Measurements from ENCODE around the gene CYB5R3.

The CYB5R3 gene

DNA sequence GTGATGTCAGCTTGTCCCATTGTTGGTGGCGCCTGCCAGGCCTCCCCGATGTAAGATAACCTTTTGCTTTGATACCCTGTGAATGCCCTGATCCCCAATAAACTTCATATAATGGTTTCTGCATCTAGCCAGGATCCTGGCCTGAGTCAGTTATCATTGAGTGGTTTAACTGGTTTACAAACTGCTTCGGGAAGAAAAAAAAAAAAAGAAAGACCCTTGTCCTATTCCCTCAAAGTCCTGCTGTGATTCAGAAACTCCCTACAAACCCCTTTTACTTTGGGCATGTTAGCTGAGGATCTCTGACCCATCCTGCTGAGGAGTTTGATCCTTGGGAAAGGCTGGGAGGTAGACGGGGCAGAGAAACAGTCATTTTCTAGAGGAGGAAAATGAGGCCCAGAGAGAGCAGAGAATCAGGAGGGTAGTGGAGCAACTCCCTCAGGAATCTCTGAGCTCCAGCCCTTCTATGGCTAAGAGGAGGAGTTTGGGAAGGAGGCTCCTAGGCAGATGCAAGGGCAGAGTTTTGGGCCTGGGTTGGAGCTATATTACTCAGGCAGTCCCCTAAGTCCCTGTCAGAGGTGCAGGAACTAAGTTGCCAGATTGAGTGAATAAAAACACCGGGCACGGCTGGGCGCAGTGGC is 5.4 kb upstream of the CYB5R3 start:
- H3K27me3 ChIP-seq (ENCODE audit: insufficient read depth, low read length): no peaks in the 10 kb centered on the region
- H3K4me3 ChIP-seq (ENCODE audit: low read depth, low read length): no peak overlapping the region
- H3K36me3 ChIP-seq (ENCODE audit: insufficient read depth, low read length): no peaks in the 10 kb centered on the region
- H3K79me2 ChIP-seq (ENCODE audit: control insufficient read depth, insufficient read depth, low read length, unreplicated experiment): no peaks in the 10 kb centered on the region
- H3K27ac ChIP-seq (ENCODE audit: low read depth, low read length): no peak overlapping the region
- no peak overlapping the region for H2AFZ ChIP-seq (ENCODE audit: low read length, unreplicated experiment)
- H3K4me1 ChIP-seq (ENCODE audit: control insufficient read depth, insufficient read depth, low read length, unreplicated experiment): no peaks in the 10 kb centered on the region

DNA sequence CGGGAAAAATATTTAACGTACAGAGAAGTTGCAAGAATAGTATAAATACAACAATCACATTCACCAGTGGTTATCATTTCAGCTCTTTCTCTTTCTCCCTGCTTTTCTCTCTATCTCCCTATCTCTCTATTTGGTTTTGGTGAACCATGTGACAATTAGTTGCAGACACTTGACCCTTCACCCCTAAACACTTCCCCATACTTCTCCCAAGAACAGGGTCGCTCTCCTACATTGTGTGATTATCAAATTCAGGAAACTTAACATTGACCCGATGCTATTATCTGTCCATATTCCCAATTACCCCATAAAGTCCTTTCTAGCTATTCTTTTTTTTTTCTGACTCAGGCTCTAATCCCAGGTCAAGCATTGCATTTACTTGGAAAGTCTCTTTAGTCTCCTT is 4.8 kb upstream of the CYB5R3 start:
- Histone ChIP-seq H2AFZ (ENCODE audit: low read length, unreplicated experiment) (no peak overlapping the region), H3K4me3 (ENCODE audit: low read depth, low read length) (no peak overlapping the region), H3K36me3 (ENCODE audit: insufficient read depth, low read length) (no peaks in the 10 kb centered on the region), H3K4me1 (ENCODE audit: control insufficient read depth, insufficient read depth, low read length, unreplicated experiment) (no peaks in the 10 kb centered on the region), H3K27ac (ENCODE audit: low read depth, low read length) (no peak overlapping the region), H3K79me2 (ENCODE audit: control insufficient read depth, insufficient read depth, low read length, unreplicated experiment) (no peaks in the 10 kb centered on the region), H3K27me3 (ENCODE audit: insufficient read depth, low read length) (no peaks in the 10 kb centered on the region)

DNA sequence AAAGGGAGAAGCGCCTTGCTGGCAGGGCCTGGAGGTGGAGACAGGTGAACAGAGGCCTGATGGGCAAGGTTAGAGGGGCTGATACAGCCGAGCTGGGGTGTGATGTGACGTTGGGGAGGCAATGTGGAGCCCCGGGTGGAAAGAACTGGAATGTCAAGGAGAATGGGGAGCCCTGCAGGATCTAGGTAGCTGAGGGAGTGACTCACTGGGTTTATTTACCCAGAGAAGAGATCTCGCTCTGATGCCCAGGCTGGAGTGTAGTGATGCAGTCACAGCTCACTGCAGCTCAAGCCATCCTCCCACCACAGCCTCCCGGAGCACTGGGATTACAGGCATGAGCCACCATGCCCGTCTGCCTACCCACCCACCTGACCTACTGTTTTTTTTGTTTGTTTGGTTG is 1.9 kb upstream of the CYB5R3 start:
- H3K27me3 ChIP-seq (ENCODE audit: insufficient read depth, low read length): no peaks in the 10 kb centered on the region
- H3K4me1 ChIP-seq (ENCODE audit: control insufficient read depth, insufficient read depth, low read length, unreplicated experiment): peaks cover 17% of the 10 kb centered on the region
- no peak overlapping the region for H2AFZ ChIP-seq (ENCODE audit: low read length, unreplicated experiment)
- no peak overlapping the region for H3K27ac ChIP-seq (ENCODE audit: low read depth, low read length)
- H3K36me3 ChIP-seq (ENCODE audit: insufficient read depth, low read length): no peaks in the 10 kb centered on the region
- no peak overlapping the region for H3K4me3 ChIP-seq (ENCODE audit: low read depth, low read length)
- H3K79me2 ChIP-seq (ENCODE audit: control insufficient read depth, insufficient read depth, low read length, unreplicated experiment): peaks cover 26% of the 10 kb centered on the region

DNA sequence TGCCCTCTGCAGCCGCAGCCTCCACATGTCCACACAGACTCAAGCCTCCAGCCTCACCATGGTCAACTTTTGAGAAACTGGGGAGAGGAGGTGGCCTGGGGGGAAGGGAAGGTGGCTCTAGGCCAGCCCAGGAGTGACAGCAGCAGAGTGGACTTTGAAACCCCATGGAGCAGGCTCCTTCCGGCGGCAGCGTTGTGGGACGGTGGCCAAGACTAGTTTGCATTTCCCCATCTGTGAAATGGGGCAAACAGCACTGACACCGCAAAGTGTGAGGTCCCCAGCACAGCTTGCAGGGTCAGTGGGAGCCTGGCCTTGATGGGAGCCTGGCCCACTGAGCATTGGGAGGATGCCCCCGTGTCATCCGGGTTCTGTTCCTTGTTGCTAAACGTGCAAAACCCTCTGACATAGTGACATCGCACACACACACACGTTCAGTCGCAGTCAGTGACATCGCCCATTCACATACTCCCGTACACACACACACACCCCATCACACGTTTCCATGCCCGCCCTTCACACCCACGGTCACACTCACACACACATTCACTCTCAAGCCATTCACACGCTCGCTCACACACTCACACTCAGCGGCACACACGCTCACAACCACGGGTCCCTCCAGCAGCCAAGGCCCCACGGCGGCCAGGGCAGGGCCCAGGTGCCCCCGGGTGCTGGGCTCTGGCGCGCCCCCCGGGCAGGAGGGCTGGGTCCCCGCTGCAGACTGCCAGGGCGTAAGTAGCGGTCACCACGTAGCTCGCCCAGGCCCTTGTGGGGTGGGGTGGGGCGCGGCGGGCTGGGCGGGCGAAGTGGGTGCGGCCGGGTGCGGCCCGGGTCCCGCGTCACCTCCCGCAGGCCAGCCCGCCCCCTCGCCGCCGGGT is 585 bp downstream of the CYB5R3 start:
- Histone ChIP-seq H3K36me3 (ENCODE audit: insufficient read depth, low read length) (no peaks in the 10 kb centered on the region), H3K27ac (ENCODE audit: low read depth, low read length) (peak overlapping the region; percentile 64; the same call in 1 of the 2 replicates), H3K79me2 (ENCODE audit: control insufficient read depth, insufficient read depth, low read length, unreplicated experiment) (peaks cover 51% of the 10 kb centered on the region), H3K27me3 (ENCODE audit: insufficient read depth, low read length) (no peaks in the 10 kb centered on the region), H3K4me1 (ENCODE audit: control insufficient read depth, insufficient read depth, low read length, unreplicated experiment) (peaks cover 43% of the 10 kb centered on the region), H3K4me3 (ENCODE audit: low read depth, low read length) (peak overlapping the region; percentile 96), H2AFZ (ENCODE audit: low read length, unreplicated experiment) (no peak overlapping the region)

DNA sequence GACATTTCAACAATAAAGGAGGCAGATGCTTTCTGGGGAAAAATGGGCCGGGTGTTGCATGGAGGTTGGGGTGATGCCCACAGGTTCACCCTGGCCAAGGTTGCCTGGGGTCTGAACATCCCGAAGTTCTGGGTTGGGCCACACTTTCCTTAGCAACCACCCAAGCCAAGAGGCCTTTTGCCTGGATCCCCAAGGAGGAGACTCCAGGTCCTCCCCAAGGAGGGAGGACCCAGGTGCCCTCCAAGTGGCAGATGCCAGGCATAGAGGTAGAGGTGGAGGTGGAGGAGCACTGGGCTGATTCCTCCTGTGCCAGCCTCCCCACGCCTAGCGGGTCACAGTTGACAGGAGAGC is 1.2 kb downstream of the CYB5R3 start:
- H3K27ac ChIP-seq (ENCODE audit: low read depth, low read length): peak overlapping the region; percentile 64; the same call in 1 of the 2 replicates
- no peaks in the 10 kb centered on the region for H3K27me3 ChIP-seq (ENCODE audit: insufficient read depth, low read length)
- no peaks in the 10 kb centered on the region for H3K36me3 ChIP-seq (ENCODE audit: insufficient read depth, low read length)
- H3K4me3 ChIP-seq (ENCODE audit: low read depth, low read length): peak overlapping the region; percentile 96
- H3K4me1 ChIP-seq (ENCODE audit: control insufficient read depth, insufficient read depth, low read length, unreplicated experiment): peaks cover 45% of the 10 kb centered on the region
- H2AFZ ChIP-seq (ENCODE audit: low read length, unreplicated experiment): no peak overlapping the region
- peaks cover 56% of the 10 kb centered on the region for H3K79me2 ChIP-seq (ENCODE audit: control insufficient read depth, insufficient read depth, low read length, unreplicated experiment)

DNA sequence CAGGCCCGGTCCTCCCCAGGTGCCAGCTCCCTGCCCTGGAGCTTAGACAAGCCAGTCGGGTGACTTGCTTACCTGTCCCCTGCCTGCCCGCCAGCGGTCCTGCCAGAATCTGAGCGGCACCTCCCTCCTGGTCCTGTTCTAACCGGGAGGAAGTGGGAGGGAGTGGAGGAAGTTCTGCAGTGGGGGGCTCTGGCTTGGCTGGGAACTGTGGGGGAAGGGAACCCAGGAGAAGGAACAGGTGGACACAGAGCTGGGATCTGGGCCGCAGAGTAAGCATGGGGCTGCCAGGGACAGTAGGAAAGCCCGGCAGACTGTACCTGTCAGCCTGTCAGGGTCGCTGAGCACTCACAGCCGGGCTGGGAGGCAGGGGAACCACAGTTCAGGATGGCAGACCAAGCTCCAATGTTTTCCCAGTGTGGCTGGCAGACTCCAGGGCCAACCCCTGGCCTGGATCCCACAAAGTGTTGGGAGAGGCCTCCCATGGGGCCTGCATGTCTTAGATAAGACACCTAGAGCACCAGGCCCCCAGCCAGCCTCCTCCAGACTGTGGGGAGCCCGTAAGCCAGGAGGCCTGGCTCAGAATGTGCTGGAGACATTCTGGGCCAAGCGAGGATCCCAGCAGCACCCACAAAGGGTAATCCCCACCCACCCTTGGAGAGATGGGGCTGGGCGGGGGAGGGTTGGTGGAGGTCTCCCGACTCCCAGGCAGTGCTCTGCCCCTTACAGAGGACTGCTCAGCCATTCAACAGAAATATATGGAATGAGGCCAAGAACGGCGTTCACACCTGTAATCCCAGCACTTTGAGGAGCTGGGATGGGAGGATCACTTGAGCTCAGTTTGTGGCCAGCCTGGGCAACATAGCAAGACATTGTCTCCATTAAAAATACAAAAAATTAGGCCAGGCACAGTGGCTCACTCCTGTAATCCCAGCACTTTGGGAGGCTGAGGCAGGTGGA is 2.3 kb downstream of the CYB5R3 start:
- Histone ChIP-seq H3K4me1 (ENCODE audit: control insufficient read depth, insufficient read depth, low read length, unreplicated experiment) (peaks cover 49% of the 10 kb centered on the region), H3K79me2 (ENCODE audit: control insufficient read depth, insufficient read depth, low read length, unreplicated experiment) (peaks cover 62% of the 10 kb centered on the region), H3K36me3 (ENCODE audit: insufficient read depth, low read length) (no peaks in the 10 kb centered on the region), H3K27me3 (ENCODE audit: insufficient read depth, low read length) (no peaks in the 10 kb centered on the region), H3K27ac (ENCODE audit: low read depth, low read length) (no peak overlapping the region; the same call in 1 of the 2 replicates), H3K4me3 (ENCODE audit: low read depth, low read length) (peak overlapping the region; percentile 40; the same call in 1 of the 2 replicates), H2AFZ (ENCODE audit: low read length, unreplicated experiment) (no peak overlapping the region)

DNA sequence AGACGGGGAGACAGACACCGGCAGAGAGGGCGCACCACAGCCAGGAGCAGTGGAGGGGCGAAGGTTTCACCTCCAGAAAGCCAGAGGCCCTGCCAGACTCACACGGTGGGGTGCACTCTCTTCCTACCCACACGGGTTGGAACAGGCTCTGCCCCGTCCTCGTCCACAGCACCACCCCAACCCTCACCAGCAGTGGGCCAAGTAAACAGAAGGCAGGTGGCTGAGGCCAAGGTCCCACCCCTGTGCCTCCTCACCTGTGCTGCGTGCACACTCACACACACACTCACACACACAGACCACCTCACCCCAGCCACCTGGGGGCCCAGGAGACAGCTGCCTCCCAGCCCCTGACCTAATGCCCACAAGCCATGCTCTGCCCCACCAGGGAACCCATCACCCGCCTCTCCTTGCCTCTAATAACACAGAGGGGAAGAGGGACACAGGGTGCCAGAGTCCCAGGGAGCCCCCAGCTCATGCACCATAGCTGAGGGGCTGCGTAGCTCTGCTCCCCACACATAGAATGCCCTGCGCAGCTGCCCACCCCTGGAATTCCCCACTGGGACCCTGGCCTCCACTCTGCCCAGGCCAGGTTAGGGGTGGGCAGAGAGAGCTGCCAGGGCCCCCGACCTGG is 3.1 kb downstream of the CYB5R3 start:
- H3K79me2 ChIP-seq (ENCODE audit: control insufficient read depth, insufficient read depth, low read length, unreplicated experiment): peaks cover 66% of the 10 kb centered on the region
- no peaks in the 10 kb centered on the region for H3K36me3 ChIP-seq (ENCODE audit: insufficient read depth, low read length)
- no peak overlapping the region for H2AFZ ChIP-seq (ENCODE audit: low read length, unreplicated experiment)
- peak overlapping the region; percentile 83; the same call in 1 of the 2 replicates for H3K27ac ChIP-seq (ENCODE audit: low read depth, low read length)
- H3K4me3 ChIP-seq (ENCODE audit: low read depth, low read length): no peak overlapping the region
- H3K4me1 ChIP-seq (ENCODE audit: control insufficient read depth, insufficient read depth, low read length, unreplicated experiment): peaks cover 49% of the 10 kb centered on the region
- H3K27me3 ChIP-seq (ENCODE audit: insufficient read depth, low read length): no peaks in the 10 kb centered on the region

DNA sequence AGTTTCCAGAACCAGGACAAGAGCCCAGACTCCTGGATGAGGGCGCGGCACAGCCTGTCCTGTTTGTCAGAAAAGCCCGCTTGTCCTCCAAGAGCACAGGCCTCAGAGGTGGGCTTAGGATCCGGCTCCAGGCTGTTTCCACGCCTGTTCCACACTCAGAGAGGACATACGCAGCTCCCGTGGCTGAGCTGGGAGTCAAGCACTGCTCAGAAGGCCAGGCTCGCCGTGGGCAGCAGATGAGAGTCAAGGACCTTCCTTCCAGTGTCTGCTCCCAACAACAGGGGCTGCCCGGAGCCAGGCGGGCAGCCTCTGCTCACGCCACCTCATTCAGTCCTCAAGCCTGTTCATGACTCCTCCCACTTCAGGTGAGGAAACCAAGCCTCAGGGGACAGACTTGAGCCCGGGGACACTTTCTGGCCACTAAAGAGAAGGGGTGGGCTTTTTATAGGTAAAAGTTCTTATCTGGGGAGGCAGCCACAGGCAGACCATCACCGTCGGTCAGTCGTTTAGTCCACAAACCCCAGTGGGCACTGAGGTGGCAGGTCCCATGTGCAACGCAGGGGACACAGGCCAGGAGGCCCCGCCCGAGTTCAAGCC is 3.8 kb downstream of the CYB5R3 start:
- Histone ChIP-seq H3K79me2 (ENCODE audit: control insufficient read depth, insufficient read depth, low read length, unreplicated experiment) (peaks cover 70% of the 10 kb centered on the region), H3K4me1 (ENCODE audit: control insufficient read depth, insufficient read depth, low read length, unreplicated experiment) (peaks cover 49% of the 10 kb centered on the region), H3K27ac (ENCODE audit: low read depth, low read length) (peak overlapping the region; percentile 83)

DNA sequence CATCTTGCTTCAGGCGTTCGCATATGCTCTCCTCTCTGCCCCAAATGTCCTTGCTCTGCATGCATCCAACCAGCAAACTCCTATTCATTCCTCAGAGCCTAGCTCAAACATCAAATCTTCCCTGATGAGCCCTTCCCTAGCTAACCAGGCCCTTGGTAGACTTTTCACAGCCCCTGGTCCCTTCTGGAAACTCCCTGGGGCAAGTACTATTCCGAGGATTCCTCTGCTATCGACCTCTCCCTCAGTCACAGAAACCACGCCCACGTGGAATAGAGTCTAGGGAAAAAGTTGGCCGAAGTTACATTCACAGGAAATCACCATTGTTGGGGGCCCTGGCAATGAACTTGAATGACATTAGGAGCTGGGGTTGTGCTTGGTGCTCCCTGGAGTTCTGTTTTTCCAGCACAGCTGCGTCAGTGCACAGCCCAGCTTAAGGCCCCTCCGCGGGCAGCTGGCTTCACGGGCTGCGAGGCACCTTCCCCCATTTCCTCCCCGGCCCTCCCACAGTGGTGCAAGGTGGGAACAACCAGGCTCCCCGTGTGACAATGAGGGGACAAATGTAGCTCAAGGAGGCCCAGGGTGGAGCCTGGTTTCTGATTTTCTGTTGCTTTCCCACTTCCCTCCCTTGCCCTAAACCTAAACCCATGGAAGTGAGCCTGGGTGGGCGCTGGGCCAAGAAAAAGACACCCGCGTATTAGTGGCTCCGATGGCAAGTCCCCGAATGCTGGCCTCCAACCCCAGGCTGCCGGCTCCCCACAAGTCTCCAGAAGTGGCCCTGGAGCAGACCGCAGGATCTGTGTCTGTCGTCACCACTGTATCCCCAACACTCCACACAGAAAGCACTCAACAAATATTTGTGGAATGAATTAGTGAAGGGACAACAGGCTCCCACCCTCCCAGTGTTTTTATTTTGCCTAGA is 4.5 kb downstream of the CYB5R3 start:
- no peaks in the 10 kb centered on the region for H3K27me3 ChIP-seq (ENCODE audit: insufficient read depth, low read length)
- peaks cover 52% of the 10 kb centered on the region for H3K4me1 ChIP-seq (ENCODE audit: control insufficient read depth, insufficient read depth, low read length, unreplicated experiment)
- H3K4me3 ChIP-seq (ENCODE audit: low read depth, low read length): peak overlapping the region; percentile 42
- H2AFZ ChIP-seq (ENCODE audit: low read length, unreplicated experiment): no peak overlapping the region
- peak overlapping the region; percentile 83 for H3K27ac ChIP-seq (ENCODE audit: low read depth, low read length)
- H3K36me3 ChIP-seq (ENCODE audit: insufficient read depth, low read length): no peaks in the 10 kb centered on the region
- peaks cover 75% of the 10 kb centered on the region for H3K79me2 ChIP-seq (ENCODE audit: control insufficient read depth, insufficient read depth, low read length, unreplicated experiment)

More for the DNA sequence above, 3.8 kb downstream of the CYB5R3 start:
- no peaks in the 10 kb centered on the region for H3K27me3 ChIP-seq (ENCODE audit: insufficient read depth, low read length)
- no peaks in the 10 kb centered on the region for H3K36me3 ChIP-seq (ENCODE audit: insufficient read depth, low read length)
- H2AFZ ChIP-seq (ENCODE audit: low read length, unreplicated experiment): no peak overlapping the region
- peak overlapping the region; percentile 42 for H3K4me3 ChIP-seq (ENCODE audit: low read depth, low read length)
